Activated naive CD4-positive, alpha-beta T cell treated with anti-CD3 and anti-CD28 coated beads, Interleukin-2, amount 10 ng/mL, durations not matched to agents 7 days and 5 days (primary cell): ENCODE data around the gene GID4.

Source experiments
- CTCF ChIA-PET: fragments of 350-600 bp; sonication (Branson Sonifier 250); formaldehyde crosslinking; loops from one replicate; lab custom pipeline; 2021; ENCODE audit warnings: antibody characterized with exemption; lab: Charles Lee
- DNase-seq: peaks from one replicate; pipeline ENCODE4 v3.0.0-alpha.2; 2020
- H3K27ac Mint-ChIP-seq: one replicate; pipeline ENCODE4 v1.8.0; 2021; ENCODE audit warnings: mild to moderate bottlenecking, moderate library complexity, mixed read lengths
- H3K27me3 Mint-ChIP-seq: one replicate; pipeline ENCODE4 v1.8.0; 2021; ENCODE audit warnings: mild to moderate bottlenecking, mixed read lengths
- H3K36me3 Mint-ChIP-seq: one replicate; pipeline ENCODE4 v1.8.0; 2021; ENCODE audit warnings: mixed read lengths
- H3K4me1 Mint-ChIP-seq: one replicate; pipeline ENCODE4 v1.8.0; 2021; ENCODE audit warnings: mixed read lengths
- H3K4me3 Mint-ChIP-seq: one replicate; pipeline ENCODE4 v1.8.0; 2021; ENCODE audit warnings: mild to moderate bottlenecking, moderate library complexity, mixed read lengths
- H3K9me3 Mint-ChIP-seq: one replicate; pipeline ENCODE4 v1.8.0; 2021; ENCODE audit warnings: mixed read lengths

The GID4 gene

DNA sequence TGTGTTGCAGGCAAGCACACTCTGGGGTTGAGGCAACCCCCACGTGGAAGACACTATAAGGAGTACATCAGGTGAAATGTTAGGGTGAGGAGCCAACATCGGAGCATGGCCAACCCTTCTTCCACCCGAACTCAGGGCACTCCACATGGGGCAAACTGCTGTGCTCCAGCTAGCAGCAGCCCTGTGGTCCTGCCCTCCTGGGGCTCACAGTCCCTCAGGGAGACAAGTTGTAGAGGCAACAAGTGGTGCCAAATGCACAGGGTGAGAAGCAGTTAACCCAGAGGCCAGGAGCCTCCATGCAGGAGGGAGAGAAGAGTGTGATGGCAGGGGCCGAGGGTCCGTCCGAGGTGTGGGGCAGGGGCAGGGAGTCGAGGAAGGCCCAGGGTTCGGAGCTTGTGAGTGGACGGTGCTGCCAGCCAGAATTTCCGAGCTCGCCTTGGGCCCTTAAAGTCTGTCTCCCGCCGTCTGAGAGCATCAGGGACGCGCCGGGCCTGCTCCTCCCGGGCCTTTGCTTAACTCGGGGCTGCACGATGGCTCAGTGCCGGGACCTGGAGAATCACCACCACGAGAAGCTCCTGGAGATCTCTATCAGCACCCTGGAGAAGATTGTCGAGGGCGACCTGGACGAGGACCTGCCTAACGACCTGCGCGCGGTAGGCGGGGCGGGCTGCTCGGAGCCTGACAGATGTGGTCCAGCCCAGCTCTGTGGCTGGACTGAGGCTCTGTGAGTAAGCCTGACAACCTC is 32.5 kb upstream of the GID4 start:
- Mint-ChIP-seq H3K36me3 (peaks cover 2% of the 10 kb centered on the region), H3K4me1 (no peaks in the 10 kb centered on the region), H3K27ac (no peak overlapping the region), H3K27me3 (no peaks in the 10 kb centered on the region), H3K4me3 (no peak overlapping the region), H3K9me3 (no peaks in the 10 kb centered on the region)
- CTCF ChIA-PET = interaction anchor here (0.6 to 1.3 kb wide), 2 partner anchors 88 to 236 kb away, joined by 3 to 4 read pairs; no protein-coding TSS in a partner anchor
- no peak for DNase-seq

DNA sequence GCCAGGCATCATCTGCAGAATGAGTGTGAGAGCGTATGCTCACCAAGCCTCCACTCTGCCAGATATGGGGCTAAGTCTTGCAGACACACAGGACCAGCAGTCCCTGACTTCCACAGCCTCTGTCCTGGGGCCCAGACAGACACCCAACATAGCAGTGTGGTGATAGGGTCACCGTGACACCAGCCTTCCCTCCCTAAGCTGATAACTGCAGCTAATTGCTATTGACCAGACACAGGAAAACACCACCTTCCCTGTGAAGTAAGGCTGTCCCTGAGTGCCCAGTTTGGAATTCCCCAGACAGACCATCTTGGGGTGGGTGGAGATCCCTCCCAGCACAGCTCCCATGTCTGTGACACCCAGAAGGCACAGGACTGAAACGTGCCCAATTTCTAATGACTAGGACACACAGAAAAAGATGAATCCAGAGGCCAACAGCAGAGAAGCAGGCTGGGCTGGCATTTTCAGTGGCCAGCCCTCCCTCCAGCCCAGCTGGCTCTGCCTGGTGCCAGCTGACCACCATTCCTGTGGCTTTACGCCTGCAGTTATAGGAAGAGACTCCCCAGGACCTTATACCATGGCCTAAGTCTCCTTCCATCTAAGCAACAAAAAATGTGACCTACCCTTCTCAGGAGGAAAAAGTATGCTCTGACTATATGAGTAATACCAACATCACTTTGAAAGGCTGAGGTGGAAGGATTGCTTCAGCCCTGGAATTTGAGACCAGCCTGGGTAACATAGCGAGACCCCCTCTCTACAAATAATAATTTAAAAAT is 30.5 kb upstream of the GID4 start:
- CTCF ChIA-PET = interaction anchor here (1.5 kb wide), 1 partner anchor 10 kb away, joined by 3 read pairs; no protein-coding TSS in a partner anchor
- Mint-ChIP-seq H3K4me3 (no peak overlapping the region), H3K27me3 (no peaks in the 10 kb centered on the region), H3K4me1 (no peaks in the 10 kb centered on the region), H3K9me3 (no peaks in the 10 kb centered on the region), H3K27ac (no peak overlapping the region), H3K36me3 (peaks cover 4% of the 10 kb centered on the region)
- DNase-seq = no peak

- H3K27ac Mint-ChIP-seq = no peak overlapping the region
- no peaks in the 10 kb centered on the region for H3K27me3 Mint-ChIP-seq
- no peak for DNase-seq
- H3K36me3 Mint-ChIP-seq = peaks cover 4% of the 10 kb centered on the region
- H3K9me3 Mint-ChIP-seq = no peaks in the 10 kb centered on the region
- H3K4me1 Mint-ChIP-seq = no peaks in the 10 kb centered on the region
- H3K4me3 Mint-ChIP-seq = no peak overlapping the region
- CTCF ChIA-PET = interaction anchor here (1.5 kb wide), 1 partner anchor 9 kb away, joined by 3 read pairs; no protein-coding TSS in a partner anchor
Measured at GRCh38 chr17:18009609-18010420, 29.4 kb upstream of the GID4 start.

DNA sequence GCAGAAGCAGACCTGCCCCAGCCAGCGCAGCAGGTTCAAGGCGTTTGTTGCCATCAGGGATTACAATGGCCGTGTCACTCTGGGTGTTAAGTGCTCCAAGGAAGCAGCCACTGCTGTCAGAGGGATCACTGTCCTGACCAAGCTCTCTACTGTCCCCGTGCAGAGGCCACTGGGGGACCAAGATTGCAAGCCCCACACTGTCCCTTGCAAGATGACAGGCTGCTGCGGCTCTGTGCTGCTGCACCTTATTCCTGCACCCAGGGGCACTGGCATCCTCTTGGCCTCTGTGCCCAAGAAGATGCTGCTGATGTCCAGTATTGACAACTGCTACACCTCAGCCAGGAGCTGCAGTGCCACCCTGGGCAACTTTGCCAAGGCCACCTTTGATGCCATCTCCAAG is 27.9 kb upstream of the GID4 start:
- Mint-ChIP-seq H3K36me3 (peaks cover 9% of the 10 kb centered on the region), H3K27me3 (no peaks in the 10 kb centered on the region), H3K4me1 (no peaks in the 10 kb centered on the region), H3K4me3 (no peak overlapping the region), H3K9me3 (no peaks in the 10 kb centered on the region), H3K27ac (no peak overlapping the region)
- DNase-seq = no peak
- CTCF ChIA-PET = no interaction called here

- Mint-ChIP-seq H3K27ac (no peak overlapping the region), H3K9me3 (no peaks in the 10 kb centered on the region), H3K4me1 (no peaks in the 10 kb centered on the region), H3K4me3 (no peak overlapping the region), H3K36me3 (peaks cover 6% of the 10 kb centered on the region), H3K27me3 (no peaks in the 10 kb centered on the region)
- CTCF ChIA-PET = no interaction called here
- DNase-seq = no peak
Measured at GRCh38 chr17:18014006-18014405, 25.2 kb upstream of the GID4 start.

DNA sequence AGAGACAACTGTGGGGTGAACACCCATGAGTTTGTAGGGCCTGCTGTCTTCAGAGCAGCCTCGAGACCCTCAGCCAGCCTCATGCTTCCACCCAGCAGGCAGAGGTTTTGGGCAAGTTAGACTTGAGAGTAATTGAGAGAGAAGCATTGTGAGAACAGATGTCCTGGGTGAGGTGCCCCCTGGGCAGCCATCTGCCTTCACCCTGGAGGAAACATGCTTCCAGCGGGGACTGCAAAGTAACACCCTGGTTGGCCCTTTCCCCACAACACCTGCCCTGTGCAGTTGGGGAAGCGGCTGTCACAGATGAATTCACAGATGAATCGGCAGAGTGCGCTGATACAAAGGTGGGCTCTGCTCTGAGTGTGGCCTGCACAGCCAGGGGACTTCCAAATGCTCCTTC is 23.6 kb upstream of the GID4 start:
- peaks cover 6% of the 10 kb centered on the region for H3K36me3 Mint-ChIP-seq
- no peaks in the 10 kb centered on the region for H3K4me1 Mint-ChIP-seq
- no peak overlapping the region for H3K4me3 Mint-ChIP-seq
- CTCF ChIA-PET = no interaction called here
- H3K9me3 Mint-ChIP-seq = no peaks in the 10 kb centered on the region
- no peaks in the 10 kb centered on the region for H3K27me3 Mint-ChIP-seq
- H3K27ac Mint-ChIP-seq = no peak overlapping the region
- no peak for DNase-seq

DNA sequence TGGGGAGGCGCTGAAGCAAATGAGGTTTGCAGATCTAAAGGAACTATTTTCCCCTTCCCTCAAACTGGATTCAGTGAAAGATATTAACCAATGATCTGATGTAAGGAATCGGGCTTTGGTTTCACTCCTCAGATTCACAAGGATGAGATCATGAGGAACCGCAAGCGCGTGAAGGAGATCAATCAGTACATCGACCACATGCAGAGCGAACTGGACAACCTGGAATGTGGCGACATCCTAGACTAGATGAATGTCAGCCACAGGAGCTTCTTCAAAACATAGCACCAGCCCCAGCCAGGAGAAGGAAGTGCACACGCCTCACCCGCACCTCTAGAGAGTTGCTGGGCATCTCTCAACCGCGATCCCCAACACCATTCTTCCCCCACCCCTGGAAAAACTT is 22.8 kb upstream of the GID4 start:
- Mint-ChIP-seq H3K4me1 (no peaks in the 10 kb centered on the region), H3K9me3 (no peaks in the 10 kb centered on the region), H3K4me3 (no peak overlapping the region), H3K27me3 (no peaks in the 10 kb centered on the region), H3K36me3 (peaks cover 6% of the 10 kb centered on the region), H3K27ac (no peak overlapping the region)
- no peak for DNase-seq
- CTCF ChIA-PET = interaction anchor here (0.6 kb wide), 1 partner anchor 25 kb away, joined by 3 read pairs; no protein-coding TSS in a partner anchor

GRCh38 chr17:18017958-18018357 is 21.2 kb upstream of the GID4 start:
- Mint-ChIP-seq H3K36me3 (peaks cover 6% of the 10 kb centered on the region), H3K27ac (no peak overlapping the region), H3K9me3 (no peaks in the 10 kb centered on the region), H3K4me3 (no peak overlapping the region), H3K4me1 (no peaks in the 10 kb centered on the region), H3K27me3 (no peaks in the 10 kb centered on the region)
- no peak for DNase-seq
- CTCF ChIA-PET = no interaction called here

DNA sequence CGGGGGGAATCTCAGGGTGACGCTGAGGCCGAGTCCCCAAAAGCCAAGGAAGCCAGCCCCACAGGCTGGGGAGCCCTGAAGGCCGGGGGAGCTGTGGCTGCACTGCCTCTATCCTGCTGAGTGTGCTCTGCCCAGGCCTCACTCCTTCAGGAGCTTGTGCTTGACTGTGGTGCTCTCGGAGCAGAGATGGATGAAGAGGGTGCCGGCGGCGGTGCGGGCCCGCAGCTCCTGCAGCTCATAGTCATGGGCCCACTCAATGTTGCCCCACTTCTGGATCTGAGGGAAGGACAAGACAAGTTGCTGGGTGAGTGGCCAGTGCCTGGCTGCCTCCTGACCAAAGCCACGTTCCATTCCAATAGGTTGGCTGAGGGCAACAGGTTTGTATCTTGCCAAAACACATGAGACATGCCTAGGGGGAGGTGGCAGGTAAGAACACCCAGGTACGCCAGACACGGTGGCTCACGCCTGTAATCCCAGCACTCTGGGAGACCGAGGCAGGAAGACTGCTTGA is 20.7 kb upstream of the GID4 start:
- H3K9me3 Mint-ChIP-seq = no peaks in the 10 kb centered on the region
- DNase-seq = no peak
- no peak overlapping the region for H3K27ac Mint-ChIP-seq
- H3K4me3 Mint-ChIP-seq = no peak overlapping the region
- H3K36me3 Mint-ChIP-seq = peaks cover 4% of the 10 kb centered on the region
- CTCF ChIA-PET = interaction anchor here (1.5 kb wide), 1 partner anchor 10 kb away, joined by 3 read pairs; no protein-coding TSS in a partner anchor
- H3K4me1 Mint-ChIP-seq = no peaks in the 10 kb centered on the region
- H3K27me3 Mint-ChIP-seq = no peaks in the 10 kb centered on the region

GRCh38 chr17:18019838-18020154 is 19.4 kb upstream of the GID4 start:
- DNase-seq = no peak
- Mint-ChIP-seq H3K9me3 (no peaks in the 10 kb centered on the region), H3K36me3 (peaks cover 4% of the 10 kb centered on the region), H3K27me3 (no peaks in the 10 kb centered on the region), H3K4me3 (no peak overlapping the region), H3K27ac (no peak overlapping the region), H3K4me1 (no peaks in the 10 kb centered on the region)
- CTCF ChIA-PET = interaction anchor here (1.5 kb wide), 1 partner anchor 11 kb away, joined by 3 read pairs; no protein-coding TSS in a partner anchor

DNA sequence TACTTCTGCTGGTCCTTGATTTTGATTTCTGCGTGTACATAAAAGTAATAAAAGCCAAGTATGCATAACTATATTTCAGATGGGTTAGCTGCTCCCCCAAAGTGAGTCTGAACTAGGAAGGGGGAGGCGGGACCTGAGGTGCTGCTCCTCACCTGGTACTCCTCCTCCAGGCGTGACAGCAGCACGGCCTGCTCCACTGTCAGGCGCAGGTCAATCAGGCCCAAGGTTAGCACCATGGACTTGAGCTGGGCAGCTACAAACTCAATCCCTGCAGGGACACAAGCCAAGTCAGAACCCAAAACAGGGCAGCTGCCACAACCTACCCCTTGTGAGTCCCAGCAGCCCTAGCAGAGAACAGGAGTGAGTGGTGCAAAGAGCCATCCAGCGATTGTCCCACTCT is 18.2 kb upstream of the GID4 start:
- peak overlapping the region; percentile 5 for H3K27ac Mint-ChIP-seq
- DNase-seq = no peak
- no peaks in the 10 kb centered on the region for H3K9me3 Mint-ChIP-seq
- H3K36me3 Mint-ChIP-seq = peaks cover 6% of the 10 kb centered on the region
- CTCF ChIA-PET = no interaction called here
- no peak overlapping the region for H3K4me3 Mint-ChIP-seq
- H3K4me1 Mint-ChIP-seq = peaks cover 4% of the 10 kb centered on the region
- no peaks in the 10 kb centered on the region for H3K27me3 Mint-ChIP-seq

- DNase-seq = no peak
- Mint-ChIP-seq H3K4me3 (no peak overlapping the region), H3K36me3 (peaks cover 6% of the 10 kb centered on the region), H3K27ac (no peak overlapping the region), H3K4me1 (peaks cover 7% of the 10 kb centered on the region), H3K27me3 (no peaks in the 10 kb centered on the region), H3K9me3 (no peaks in the 10 kb centered on the region)
- CTCF ChIA-PET = interaction anchor here (1.3 kb wide), 1 partner anchor 36 kb away, joined by 5 read pairs; no protein-coding TSS in a partner anchor
Measured at GRCh38 chr17:18021372-18021771, 17.8 kb upstream of the GID4 start.

- peaks cover 11% of the 10 kb centered on the region for H3K4me1 Mint-ChIP-seq
- H3K36me3 Mint-ChIP-seq = peaks cover 10% of the 10 kb centered on the region
- H3K27me3 Mint-ChIP-seq = no peaks in the 10 kb centered on the region
- no peaks in the 10 kb centered on the region for H3K9me3 Mint-ChIP-seq
- no peak overlapping the region for H3K4me3 Mint-ChIP-seq
- no peak for DNase-seq
- CTCF ChIA-PET = interaction anchor here (0.9 to 1.6 kb wide), 2 partner anchors 31 to 135 kb away, joined by 3 to 6 read pairs; no protein-coding TSS in a partner anchor
- peak overlapping the region; percentile 0 for H3K27ac Mint-ChIP-seq
Measured at GRCh38 chr17:18025241-18025944, 13.8 kb upstream of the GID4 start.
